Stimulated activated CD4-positive, alpha-beta T cell treated with anti-CD3 and anti-CD28 coated beads, Interleukin-2, amount 100 ng/mL, for 24 hours (primary cell): ENCODE measurements around the gene SFRP5.

Source experiments
- DNase-seq, 2 donors: peaks; one replicate each; pipeline ENCODE4 v3.0.0-alpha.2; 2020

Gene SFRP5

DNA sequence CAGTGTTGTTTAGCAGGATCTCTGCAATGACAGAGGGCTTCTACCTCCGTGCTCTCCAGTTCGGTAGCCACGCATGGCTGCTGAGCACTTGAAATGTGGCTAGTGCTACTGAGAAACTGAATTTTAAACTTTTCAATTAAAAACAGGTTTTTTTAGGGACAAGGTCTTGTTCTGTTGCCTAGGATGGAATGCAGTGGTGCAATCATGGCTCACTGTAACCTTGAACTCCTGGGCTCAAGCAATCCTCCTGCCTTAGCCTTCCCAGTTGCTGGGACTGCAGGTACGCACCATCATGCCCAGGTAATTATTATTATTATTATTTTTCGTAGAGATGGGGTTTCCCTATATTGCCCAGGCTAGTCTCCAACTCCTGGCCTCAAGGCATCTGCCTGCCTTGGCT is 13.4 kb upstream of the SFRP5 start:
- DNase-seq = no peak

- no peak for DNase-seq
These were observed 12.5 kb upstream of the SFRP5 start for GRCh38 chr10:97784200-97784810.

GRCh38 chr10:97782455-97783228 is 10.8 kb upstream of the SFRP5 start:
- no peak for DNase-seq

DNA sequence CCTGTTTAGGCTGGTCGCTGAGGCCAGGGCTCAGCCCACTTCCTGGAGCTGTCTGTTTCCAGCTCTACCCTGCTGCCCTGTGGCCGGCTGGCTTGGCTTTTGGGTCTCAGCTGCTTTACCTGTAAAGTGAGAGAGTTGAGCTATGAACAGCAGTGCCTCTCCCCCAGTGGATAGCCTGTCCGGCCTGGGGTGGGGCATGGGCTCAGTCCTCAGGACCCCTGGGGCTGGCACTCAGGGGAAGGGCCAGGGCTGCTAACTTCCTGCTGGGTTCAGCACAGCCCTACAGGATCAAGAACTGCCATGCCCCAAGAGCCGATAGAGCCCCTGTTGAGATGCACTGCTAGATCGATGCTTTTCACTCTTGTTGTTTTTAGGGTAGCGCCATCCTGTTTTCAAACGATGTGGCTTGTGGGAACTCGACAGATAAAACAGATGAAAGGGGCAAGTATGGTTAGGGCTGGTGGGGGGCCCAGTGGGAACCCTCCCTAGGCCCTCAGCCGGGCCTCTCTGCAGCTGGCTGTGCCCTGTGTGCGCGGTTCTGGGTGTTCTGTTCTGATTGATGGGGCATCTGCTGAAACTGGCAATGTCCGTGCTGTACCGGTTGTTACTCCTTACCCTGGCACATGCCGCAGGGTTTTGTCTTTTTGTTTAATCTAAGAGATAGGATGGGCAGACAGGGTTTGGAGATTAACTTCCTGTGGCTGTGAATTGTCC is 10.0 kb upstream of the SFRP5 start:
- DNase-seq = peak in 1 of 2 donors; percentile 7

GRCh38 chr10:97780841-97781617 is 9.2 kb upstream of the SFRP5 start:
- DNase-seq = no peak

DNA sequence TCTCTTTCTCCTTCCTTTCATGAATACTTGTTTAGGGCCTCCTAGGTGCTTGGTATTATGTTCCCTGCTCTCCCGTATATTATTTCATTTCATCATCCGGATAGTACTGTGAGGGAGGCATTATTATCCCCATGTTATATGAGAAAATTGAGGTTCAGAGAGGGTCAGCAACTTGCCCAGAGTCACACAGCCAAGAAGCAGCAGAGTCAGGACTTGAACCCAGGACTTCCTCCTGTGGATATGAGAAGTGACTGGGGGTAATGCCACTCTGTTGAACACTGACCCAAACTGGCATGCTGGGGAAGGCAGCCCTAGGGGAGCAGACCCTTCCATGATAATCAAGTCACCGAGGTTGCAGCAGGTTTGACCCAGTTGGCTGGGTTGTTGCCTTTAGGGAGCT is 8.2 kb upstream of the SFRP5 start:
- no peak for DNase-seq

GRCh38 chr10:97779492-97779891 is 7.7 kb upstream of the SFRP5 start:
- no peak for DNase-seq

DNA sequence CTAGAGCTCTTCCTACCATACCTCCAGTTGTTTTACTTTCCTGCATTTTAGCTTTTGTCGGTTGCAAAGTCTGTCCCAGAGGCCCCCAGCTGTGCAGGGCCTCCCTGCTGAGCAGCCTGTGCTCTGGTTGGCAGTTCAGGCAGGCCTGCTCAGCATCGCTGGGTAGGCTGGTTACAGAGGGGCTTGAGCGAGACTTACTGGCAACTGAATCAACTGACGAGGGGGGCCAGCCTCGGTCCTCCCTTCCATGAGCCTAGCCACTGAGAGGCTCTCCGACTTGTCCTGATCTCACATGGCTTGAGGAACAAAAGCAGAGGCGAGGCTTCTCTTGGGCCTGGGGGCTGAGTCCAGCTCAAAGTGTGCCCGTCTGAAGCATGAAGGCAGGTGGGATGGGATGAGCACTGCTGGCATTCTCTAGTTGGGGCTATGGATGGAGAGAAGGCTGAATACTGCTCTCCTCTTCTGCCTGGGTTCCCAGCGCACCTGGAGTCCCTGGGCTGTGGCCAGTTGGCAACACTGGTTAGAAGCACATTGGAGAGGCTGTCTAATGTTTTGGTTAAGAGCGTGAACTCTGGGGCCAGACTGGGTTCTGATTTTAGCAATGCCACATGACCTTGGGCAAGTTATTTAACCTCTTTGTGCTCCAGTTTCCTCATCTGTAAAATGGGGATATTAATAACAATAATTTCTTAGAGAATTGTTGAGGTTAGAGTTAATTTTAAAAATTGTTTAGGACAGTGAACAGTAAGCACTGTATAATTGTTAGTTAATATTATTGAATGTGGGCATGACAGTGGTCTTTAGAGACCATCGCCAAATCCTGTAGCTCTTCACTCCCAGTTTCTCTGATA is 6.9 kb upstream of the SFRP5 start:
- DNase-seq = no peak

DNA sequence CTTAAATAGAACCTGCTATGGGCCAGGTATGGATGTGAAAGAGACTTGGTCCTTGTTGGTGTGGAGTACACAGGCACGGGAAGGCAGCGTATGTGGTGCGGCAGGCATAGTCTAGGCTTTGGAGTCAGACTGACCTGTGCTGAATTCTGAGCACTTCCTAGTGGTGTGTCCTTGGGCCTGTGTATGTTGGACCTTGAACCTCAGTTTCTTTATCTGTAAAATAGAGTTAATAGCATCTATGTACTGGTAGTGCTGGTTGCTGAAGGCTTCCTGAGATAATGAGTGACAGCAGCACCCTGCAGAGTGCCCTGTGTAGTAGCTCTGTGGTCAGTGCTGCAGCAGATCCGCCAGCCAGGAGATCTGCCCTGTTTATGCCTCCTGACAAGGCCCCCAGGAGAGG is 5.3 kb upstream of the SFRP5 start:
- no peak for DNase-seq

GRCh38 chr10:97774811-97775294 is 3.1 kb upstream of the SFRP5 start:
- DNase-seq = no peak

DNA sequence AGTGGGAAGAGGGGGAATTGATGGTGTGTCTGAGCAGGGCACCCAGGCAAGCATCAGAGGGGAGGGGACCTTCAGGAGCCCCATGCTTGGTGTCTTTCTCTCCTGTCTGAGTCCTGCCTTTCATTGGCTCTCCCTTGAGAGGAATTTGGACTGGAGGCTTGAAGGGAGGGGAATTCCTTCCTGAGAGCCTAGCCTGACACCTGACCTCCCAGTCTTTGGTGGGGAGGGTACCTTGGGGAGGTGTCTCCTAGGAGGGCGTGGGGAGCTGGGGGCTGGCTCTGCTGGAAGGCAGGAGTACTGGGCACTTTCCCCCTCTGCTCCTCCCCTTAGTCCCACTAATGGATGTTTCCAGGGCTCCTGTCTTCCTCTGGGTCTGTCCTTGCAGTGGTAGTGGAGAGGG is 1.3 kb upstream of the SFRP5 start:
- DNase-seq = no peak

DNA sequence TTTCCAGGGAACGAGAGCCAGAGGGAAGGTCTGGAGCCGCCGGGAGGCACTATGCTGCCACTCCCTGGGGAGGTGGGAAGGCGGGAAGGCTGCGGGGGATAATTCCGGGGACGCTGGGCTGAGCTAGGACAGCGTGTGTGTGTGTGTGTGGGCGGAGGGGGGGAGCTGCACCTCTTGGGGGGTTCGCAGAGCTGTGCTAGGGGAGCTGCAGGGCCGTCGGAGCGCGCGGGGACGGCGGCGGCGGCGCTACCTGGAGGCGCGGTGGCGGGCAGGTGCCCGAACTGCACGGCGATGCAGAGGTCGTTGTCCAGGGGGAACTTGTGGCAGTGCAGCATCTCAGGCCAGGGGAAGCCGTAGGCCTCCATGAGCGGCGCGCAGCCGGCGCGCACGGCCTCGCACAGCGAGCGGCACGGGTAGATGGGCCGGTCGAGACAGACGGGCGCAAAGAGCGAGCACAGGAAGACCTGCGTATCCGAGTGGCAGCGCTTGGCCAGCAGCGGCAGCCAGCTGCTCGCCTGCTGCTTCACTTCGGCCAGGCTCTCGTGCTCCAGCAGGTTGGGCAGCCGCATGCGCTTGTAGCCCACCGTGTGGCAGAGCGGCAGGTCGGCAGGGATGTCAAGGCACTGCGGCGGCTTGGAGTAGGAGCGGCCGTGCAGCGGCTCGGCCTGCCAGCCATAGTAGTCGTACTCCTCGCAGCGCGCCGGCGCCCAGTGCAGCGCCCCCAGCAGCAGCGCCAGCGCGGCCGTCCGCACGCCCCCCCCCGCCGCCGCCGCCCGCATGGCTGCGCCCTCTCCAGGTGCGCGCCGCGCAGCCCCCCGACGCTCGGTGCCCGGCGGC is 526 bp downstream of the SFRP5 start:
- DNase-seq = peak in 1 of 2 donors; percentile 24

- no peak for DNase-seq
These were observed 1.5 kb downstream of the SFRP5 start for GRCh38 chr10:97770255-97770654.

DNA sequence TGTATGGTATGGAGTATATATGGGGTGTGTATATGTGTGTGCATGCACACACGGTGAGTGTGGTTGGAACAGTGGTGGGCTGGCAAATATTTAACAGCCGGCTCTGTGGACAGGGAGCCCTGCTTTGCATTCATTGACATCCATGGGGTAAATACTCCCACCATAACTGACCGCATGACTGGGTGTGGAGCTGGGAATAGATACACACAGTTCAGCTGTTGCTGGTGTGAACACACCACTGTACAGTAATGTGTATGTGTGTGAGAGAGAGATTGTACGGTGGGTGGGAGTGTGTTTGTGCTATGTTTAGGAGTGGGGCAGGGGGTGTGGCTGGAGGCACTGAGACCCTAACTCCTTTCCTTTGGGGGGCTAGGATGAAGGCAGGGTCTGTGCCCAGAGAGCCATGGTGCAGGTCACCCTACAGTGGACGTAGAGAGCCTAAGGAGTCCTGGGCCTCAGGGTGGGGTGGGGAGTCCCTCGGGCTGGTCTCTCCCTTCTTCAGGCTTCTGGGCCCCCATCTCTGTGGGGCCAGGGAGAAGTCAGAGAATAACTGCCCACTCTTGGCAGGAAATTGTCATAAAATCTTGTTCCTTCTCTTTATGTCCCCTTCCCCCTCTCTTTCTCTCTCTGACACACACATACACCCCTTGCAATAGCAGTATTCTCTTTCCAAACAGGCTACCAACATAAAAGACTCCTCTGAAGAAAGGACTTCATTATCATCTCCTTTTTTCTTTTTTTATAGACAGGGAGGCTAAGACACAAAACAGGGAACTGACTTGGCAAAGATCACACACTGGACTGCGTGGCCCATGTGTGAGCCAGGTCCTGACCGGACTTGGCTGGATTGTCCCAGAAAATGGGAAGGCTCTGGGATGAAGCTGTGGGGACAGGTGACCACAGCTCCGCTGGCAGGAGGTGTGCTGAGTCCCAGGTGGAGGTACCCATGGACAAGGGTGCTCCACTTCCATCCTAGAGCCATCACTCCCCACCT is 3.2 kb downstream of the SFRP5 start:
- DNase-seq = no peak

GRCh38 chr10:97766996-97767924 is 4.5 kb downstream of the SFRP5 start:
- DNase-seq = no peak

DNA sequence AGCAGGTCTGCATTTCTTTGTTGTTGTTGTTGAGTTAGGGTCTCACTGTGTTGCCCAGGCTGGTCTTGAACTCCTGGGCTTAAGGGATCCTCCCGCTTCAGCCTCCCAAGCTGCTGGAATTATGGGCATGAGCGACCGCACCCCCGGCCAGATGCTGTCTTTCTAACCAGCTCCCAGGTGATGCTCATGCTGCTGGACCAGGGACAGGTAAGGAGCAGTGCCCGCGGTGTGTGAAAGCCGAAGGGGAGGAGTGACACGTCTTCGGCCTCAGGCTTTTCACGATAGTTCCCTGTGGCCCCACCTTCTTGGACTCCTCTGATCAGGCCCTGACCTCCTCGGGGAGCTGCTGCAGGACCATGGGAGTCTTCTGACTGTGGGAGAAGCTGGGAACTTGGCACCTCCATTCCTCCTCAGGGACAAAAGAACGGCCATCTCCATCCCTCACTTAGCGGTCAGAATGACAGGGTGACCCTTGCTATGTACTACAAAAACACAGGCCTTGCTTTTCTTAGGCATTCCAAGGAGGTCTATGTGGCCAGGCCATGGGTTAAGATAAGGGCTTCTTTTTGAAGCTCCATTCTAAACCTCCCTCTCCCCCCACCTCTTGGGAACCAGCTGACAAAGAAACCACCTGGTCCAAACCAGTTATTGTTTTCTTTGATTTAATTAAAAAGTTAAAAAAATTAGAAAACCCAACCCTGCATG is 5.5 kb downstream of the SFRP5 start:
- no peak for DNase-seq

DNA sequence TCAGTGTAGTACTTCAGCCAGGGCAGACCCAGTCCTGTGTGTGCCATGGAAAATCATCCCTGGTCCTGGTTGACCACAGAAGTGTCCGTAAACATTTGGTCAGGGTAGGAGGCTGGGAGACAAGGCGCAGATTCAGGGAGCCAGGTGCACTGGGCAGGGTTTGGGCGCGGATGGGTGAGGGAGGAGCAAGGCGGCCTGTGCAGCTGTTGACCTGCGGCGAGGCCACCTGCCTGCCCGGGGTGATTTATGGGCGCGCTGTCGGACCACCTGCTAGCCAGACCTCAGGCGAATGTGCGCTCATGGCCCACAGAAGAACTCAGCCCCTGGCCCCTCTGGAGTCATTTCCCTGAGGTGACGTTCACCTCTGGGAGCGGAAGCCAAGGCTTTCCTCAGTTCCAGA is 6.6 kb downstream of the SFRP5 start:
- no peak for DNase-seq

DNA sequence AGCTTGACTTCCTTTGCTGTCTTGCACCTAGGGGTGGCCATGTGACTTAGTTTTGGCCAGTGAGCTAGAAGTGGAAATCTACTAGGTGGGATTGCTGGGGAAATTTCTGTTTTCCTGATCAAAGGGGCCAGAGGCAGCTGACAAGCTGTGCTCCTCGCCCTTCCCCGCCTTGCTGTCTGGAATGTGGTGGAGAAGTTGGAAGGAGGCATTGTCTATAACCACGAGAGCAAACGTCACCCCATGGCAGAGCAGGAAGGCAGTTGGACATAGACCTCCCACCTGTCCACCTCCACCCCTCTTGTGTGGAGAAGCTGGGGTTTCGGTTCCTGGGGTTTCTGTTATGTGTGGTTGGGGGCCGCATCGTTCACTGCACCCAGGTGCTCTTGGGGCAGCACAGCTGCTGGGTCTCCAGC is 7.3 kb downstream of the SFRP5 start:
- no peak for DNase-seq
